ES-I3 (cell line): ENCODE measurements around the gene SNRPA.
A peak's percentile ranks its signal among the peaks of the same experiment; 100 is the strongest.
"Not testable (repeated sequence)": the region's sequence is repeated elsewhere in the genome, so short reads cannot be mapped to it uniquely, and the experiment has no call there.

ENCODE experiments used
- H3K36me3 ChIP-seq: 2 replicates; pipeline ENCODE4 v1.6.1; 2013; ENCODE audit warnings: mild to moderate bottlenecking, low read length, control low read depth, moderate library complexity; ENCODE audit not compliant: insufficient read depth
- H3K4me1 ChIP-seq: 2 replicates; pipeline ENCODE4 v1.6.1; 2013; ENCODE audit warnings: mild to moderate bottlenecking, control low read depth, low read length; ENCODE audit not compliant: insufficient read depth
- H3K9ac ChIP-seq: 2 replicates; pipeline ENCODE4 v1.6.1; 2013; ENCODE audit warnings: low read depth, mild to moderate bottlenecking, low read length, moderate library complexity
- H3K9me3 ChIP-seq: 2 replicates; pipeline ENCODE4 v1.6.1; 2013; ENCODE audit warnings: mild to moderate bottlenecking, low read length, moderate library complexity; ENCODE audit not compliant: control insufficient read depth, insufficient read depth

SNRPA gene

GRCh38 chr19:40811478-40812341, 60.7 kb downstream of the SNRPA start:
- Histone ChIP-seq H3K9ac (peak overlapping the region; percentile 63; the same call in 1 of the 2 replicates), H3K9me3 (no peaks in the 10 kb centered on the region)

GRCh38 chr19:40812571-40812970, 61.6 kb downstream of the SNRPA start:
- H3K4me1 ChIP-seq = peaks cover 20% of the 10 kb centered on the region
- not testable (repeated sequence) for H3K9ac ChIP-seq, H3K9me3 ChIP-seq, H3K36me3 ChIP-seq

More at GRCh38 chr19:40811478-40812341, 60.7 kb downstream of the SNRPA start:
- H3K4me1 ChIP-seq = peaks cover 26% of the 10 kb centered on the region
- H3K36me3 ChIP-seq = no peaks in the 10 kb centered on the region

- Histone ChIP-seq H3K36me3 (no peaks in the 10 kb centered on the region), H3K9me3 (no peaks in the 10 kb centered on the region), H3K9ac (no peak overlapping the region), H3K4me1 (peaks cover 20% of the 10 kb centered on the region)
Observed at GRCh38 chr19:40813182-40813581, 62.2 kb downstream of the SNRPA start.
